ENCODE results near the gene CDHR3.

The CDHR3 gene

GRCh38 chr7:105971845-105972244 lies 8.8 kb downstream of the CDHR3 start:
- TF ChIP-seq, protein P1, sequence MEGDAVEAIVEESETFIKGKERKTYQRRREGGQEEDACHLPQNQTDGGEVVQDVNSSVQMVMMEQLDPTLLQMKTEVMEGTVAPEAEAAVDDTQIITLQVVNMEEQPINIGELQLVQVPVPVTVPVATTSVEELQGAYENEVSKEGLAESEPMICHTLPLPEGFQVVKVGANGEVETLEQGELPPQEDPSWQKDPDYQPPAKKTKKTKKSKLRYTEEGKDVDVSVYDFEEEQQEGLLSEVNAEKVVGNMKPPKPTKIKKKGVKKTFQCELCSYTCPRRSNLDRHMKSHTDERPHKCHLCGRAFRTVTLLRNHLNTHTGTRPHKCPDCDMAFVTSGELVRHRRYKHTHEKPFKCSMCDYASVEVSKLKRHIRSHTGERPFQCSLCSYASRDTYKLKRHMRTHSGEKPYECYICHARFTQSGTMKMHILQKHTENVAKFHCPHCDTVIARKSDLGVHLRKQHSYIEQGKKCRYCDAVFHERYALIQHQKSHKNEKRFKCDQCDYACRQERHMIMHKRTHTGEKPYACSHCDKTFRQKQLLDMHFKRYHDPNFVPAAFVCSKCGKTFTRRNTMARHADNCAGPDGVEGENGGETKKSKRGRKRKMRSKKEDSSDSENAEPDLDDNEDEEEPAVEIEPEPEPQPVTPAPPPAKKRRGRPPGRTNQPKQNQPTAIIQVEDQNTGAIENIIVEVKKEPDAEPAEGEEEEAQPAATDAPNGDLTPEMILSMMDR (IDR thresholded peaks at IDR 0.05; ENCODE audit: insufficient read depth, low read length, poor library complexity, severe bottlenecking) = no peak
- no peak for DNase-seq (ENCODE audit: extremely low read depth, insufficient read length)

GRCh38 chr7:105972276-105972675 lies 9.2 kb downstream of the CDHR3 start:
- no peak for DNase-seq (ENCODE audit: extremely low read depth, insufficient read length)
- Histone ChIP-seq H3K36me3 (ENCODE audit: control insufficient read depth, insufficient read depth, low read length) (no peaks in the 10 kb centered on the region), H3K4me3 (replicated peaks; ENCODE audit: low read depth, low read length) (no peak overlapping the region), H3K27me3 (replicated peaks; ENCODE audit: control insufficient read depth, insufficient read depth, low read length) (no peaks in the 10 kb centered on the region; the same call in none of the 2 replicates)
- TF ChIP-seq, protein P1 (IDR thresholded peaks at IDR 0.05; ENCODE audit: insufficient read depth, low read length, poor library complexity, severe bottlenecking) = no peak

More at GRCh38 chr7:105971845-105972244, 8.8 kb downstream of the CDHR3 start:
- Histone ChIP-seq H3K4me3 (replicated peaks; ENCODE audit: low read depth, low read length) (no peak overlapping the region), H3K27me3 (replicated peaks; ENCODE audit: control insufficient read depth, insufficient read depth, low read length) (no peaks in the 10 kb centered on the region; the same call in none of the 2 replicates), H3K36me3 (ENCODE audit: control insufficient read depth, insufficient read depth, low read length) (no peaks in the 10 kb centered on the region)

- Histone ChIP-seq H3K27me3 (replicated peaks; ENCODE audit: control insufficient read depth, insufficient read depth, low read length) (peaks cover 3% of the 10 kb centered on the region), H3K36me3 (ENCODE audit: control insufficient read depth, insufficient read depth, low read length) (no peaks in the 10 kb centered on the region), H3K4me3 (replicated peaks; ENCODE audit: low read depth, low read length) (no peak overlapping the region)
- no peak for DNase-seq (ENCODE audit: extremely low read depth, insufficient read length)
- TF ChIP-seq, protein P1 (IDR thresholded peaks at IDR 0.05; ENCODE audit: insufficient read depth, low read length, poor library complexity, severe bottlenecking) = no peak
Observed at GRCh38 chr7:105974471-105974870, 11.4 kb downstream of the CDHR3 start.

GRCh38 chr7:105975770-105976417 lies 12.8 kb downstream of the CDHR3 start:
- TF ChIP-seq, protein P1 (IDR thresholded peaks at IDR 0.05; ENCODE audit: insufficient read depth, low read length, poor library complexity, severe bottlenecking) = no peak
- H3K36me3 ChIP-seq (ENCODE audit: control insufficient read depth, insufficient read depth, low read length) = no peaks in the 10 kb centered on the region
- DNase-seq (ENCODE audit: extremely low read depth, insufficient read length) = no peak
- H3K4me3 ChIP-seq (replicated peaks; ENCODE audit: low read depth, low read length) = no peak overlapping the region
- H3K27me3 ChIP-seq (replicated peaks; ENCODE audit: control insufficient read depth, insufficient read depth, low read length) = peaks cover 3% of the 10 kb centered on the region

- Histone ChIP-seq H3K27me3 (replicated peaks; ENCODE audit: control insufficient read depth, insufficient read depth, low read length) (peaks cover 3% of the 10 kb centered on the region), H3K36me3 (ENCODE audit: control insufficient read depth, insufficient read depth, low read length) (no peaks in the 10 kb centered on the region), H3K4me3 (replicated peaks; ENCODE audit: low read depth, low read length) (no peak overlapping the region)
- TF ChIP-seq, protein P1 (IDR thresholded peaks at IDR 0.05; ENCODE audit: insufficient read depth, low read length, poor library complexity, severe bottlenecking) = no peak
- DNase-seq (ENCODE audit: extremely low read depth, insufficient read length) = no peak
Observed at GRCh38 chr7:105976868-105977267, 13.8 kb downstream of the CDHR3 start.
